GF-D8 (cell line): ENCODE results near the gene PTTG1IP.
A peak's percentile ranks its signal among the peaks of the same experiment; 100 is the strongest.

Source experiments
- DNase-seq: peaks from one replicate; lab custom pipeline; 2025; lab: John Stamatoyannopoulos, UW

Gene PTTG1IP

DNA sequence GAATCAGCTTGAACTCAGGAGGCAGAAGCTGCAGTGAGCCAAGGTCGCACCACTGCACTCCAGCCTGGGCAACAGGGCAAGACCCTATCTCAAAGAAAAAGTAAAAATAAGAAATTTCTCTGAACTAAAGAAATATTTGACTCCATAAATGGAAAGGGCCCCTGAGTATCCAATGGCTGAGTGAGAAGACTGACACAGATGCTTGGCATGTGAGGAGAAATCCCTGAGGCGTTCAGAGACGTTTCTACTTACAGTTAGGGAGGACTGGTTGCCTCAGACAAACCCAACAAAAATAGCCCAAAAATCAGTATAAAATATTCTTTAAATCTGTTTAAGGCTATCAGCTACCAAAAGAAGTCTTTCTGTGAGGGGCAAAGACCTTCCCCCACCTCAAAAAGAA, 52.6 kb downstream of the PTTG1IP start:
- no peak for DNase-seq

DNA sequence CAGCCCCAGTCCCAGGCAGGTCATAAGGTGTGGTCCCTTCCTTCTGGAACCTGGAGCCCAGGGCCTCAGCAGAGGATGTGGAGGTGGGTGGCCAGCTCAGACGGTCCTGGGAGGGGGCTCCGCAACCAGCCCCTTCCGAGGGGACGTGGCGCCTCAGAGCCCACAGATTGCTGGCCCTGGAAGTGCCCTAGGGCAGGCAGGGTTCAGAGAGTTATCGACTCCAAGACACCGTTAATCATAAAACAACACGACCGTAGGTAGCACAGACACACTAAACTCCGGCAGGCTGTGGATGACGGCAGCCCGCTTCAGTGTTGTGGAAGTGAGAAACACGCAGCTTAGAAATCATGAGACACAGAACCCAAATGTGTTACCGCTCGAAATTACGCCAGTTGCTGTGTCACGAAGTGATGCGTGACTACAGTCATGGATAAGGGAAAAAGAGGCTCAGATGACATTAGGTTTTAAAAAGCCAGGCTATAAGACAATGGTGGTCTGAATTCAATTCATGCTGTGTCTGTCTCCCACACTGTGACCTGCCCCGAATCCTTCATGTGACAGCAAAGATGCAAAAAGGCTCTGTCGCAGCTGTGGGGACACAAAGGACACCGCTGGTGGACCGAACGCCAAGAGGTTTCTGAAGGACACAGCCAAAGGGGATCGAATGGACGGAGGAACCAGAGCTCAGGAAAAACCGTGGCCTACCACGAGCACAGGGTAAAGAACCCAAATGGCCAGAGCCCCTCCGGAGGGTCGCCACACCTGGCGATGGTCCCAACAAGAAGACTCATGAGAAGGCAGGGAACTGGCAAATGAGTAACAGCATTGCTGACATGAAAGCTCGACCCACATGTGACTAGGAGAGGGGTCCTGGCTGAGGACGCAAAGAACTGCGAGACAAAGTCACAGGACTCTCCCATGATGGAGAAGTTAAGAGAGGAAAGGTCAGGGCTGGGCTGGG, 53.9 kb downstream of the PTTG1IP start:
- DNase-seq: no peak

DNA sequence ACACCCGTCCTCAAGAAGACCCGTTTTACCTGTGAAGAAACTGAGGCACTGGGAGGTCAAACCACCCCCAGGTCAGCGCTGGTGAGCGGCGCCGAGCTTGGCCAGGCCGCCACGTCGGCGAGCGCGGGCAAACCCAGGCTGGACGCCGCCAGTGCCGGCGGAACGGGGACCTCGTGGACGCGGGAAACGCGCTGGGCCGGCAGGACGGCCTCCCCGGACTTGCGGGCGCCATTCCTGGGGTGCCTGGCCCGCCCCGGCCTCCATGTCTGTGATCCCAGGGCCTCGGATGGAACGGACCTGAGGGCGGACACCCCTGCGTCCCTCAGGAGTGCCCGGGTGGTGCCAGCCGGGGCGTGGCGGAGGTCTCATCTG, 54.9 kb downstream of the PTTG1IP start:
- DNase-seq: no peak

DNA sequence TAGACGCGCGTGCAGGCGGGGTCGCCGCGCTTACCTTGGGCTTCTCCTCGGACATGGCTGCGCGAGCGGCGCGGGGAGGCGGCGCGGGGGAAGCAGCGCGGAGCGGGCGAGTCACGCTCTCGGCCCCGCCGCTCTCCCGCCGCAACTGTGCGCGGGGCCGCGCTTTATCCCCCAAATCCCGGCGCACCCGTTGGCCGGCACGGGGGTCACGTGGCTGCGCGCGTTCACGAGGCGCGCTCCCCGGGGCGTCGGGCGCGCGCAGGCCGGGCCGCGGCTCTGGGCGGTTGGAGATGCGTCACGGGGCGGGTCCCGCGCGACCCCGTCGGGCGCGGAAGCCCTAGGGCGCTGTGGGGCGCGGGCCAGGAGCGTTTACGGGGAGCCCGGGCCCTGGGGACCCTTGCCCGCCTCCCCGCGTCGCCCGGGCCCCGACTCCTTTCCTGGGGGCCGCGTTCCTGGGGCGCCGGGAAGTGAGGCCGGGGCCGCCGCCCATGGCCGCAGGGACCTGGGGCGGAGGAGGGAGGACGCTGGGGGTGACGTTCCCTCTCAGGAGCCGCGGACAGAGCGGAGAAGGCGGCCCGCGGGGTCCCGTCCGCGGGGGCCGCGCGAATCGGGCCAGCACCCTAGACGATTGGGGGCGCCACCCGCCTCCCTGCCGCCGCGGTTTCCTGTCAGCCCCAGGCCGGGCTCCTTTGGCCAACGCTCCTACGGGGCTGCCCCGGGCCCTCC, 55.4 kb downstream of the PTTG1IP start, which contains the start of gene SUMO3:
SUMO3 (minus strand) TSS at position 149 of the 726 bp plus-strand sequence; CDS start at position 55, 94 bp downstream.
- DNase-seq: peak; percentile 57

DNA sequence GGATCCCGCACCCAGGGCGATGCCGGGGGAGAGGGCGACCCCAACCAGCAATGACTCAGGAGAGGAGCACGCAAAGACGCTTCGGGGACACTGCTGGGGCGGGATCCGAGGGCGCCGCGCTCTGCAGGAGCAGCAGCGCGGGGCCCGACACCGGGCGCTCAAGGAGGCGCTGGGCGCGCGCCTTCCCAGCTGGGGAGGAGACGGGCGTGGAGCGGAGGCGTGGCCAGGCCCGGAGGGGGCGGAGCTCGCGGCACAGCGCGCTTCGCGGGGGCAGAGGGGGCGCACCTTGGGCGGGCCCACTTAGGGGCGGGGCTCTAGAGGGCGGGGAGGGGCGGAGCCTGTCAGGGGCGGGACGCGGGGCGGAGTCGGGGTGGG, 56.0 kb downstream of the PTTG1IP start:
- DNase-seq: no peak

DNA sequence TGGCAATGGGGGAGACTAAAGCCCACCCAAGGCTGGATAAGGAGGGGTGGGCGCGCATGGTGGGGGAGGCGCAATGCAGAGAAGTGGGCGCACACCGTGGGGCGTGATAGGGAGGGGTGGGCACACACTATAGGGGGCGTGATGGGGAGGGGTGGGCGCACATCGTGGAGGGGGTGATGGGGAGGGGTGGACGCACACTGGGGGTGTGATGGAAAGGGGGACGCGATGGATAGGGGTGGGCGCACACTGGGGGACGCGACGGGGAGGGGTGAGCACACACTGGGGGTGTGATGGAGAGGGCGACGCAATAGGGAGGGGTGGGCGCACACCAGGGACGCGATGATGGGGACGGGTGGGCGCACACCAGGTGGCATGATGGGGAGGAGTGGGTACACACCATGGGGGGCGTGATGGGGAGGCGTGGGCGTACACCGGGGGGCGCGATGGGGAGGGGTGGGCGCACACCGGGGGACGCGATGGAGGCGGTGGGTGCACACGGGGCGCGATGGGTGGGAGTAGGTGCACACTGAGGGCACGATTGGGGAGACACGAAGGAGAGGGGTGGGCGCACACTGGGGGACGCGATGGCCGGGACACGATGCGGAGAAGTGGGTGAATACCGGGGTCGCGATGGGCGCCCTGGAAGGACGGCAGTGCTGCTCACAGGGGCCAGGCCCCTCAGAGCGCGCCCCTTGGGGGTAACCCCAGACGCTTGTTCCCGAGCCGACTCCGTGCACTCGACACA, 56.6 kb downstream of the PTTG1IP start:
- DNase-seq: no peak

DNA sequence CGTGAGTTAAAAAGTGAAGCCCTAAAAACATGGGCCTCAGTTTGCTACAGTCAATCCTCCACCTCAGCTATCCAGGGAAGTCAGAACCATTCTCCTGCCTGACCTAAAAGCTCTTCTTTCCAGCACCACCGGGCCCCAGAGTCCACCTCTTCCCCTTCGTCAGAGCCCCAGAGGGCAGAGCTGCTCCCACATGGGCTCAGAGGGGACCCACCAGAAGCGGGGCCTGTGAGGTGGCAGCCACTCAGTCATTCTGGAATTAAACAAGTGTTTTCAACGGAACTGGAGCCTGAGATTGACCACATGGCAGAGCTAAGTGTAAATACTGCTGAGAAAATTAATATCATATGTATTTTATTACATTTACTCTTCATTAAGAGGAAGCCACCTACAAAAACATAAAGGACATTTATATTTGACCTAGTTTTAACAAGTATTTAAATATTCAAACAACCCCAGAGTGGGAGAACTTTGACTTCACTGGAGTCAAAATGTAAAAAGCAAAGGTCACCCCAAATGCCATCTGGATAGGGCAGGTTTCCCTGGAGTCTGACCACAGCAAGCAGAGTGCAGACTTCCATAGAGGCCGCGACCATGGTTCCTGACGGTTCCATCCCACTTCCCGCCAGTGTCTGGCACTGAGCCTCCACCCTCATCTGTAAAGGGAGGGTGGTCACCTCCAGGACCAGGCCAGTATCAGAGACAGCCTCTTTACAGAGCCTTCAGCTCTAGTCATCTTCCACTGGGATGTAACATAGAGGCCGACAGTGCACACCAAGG, 57.5 kb downstream of the PTTG1IP start:
- no peak for DNase-seq

DNA sequence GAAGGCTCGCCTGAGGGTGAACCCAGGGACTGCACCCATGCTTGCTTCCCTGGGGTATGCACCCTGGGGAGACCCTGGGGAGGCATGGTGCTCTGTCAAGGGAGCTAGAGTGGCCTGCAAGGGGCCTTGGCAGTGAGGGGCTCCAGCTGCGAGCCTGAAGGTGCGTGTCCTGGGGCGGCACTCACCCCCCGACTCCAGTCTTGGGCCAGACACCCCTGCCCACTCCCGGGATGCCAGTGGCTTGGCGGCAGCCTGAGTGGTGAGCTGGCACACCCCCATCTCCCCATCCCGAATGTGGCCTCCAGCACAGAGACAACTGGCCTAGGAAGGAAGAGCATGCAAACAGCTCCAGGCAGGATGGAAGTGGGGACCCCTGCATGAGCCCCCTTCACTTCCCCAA, 58.3 kb downstream of the PTTG1IP start:
- DNase-seq: no peak

DNA sequence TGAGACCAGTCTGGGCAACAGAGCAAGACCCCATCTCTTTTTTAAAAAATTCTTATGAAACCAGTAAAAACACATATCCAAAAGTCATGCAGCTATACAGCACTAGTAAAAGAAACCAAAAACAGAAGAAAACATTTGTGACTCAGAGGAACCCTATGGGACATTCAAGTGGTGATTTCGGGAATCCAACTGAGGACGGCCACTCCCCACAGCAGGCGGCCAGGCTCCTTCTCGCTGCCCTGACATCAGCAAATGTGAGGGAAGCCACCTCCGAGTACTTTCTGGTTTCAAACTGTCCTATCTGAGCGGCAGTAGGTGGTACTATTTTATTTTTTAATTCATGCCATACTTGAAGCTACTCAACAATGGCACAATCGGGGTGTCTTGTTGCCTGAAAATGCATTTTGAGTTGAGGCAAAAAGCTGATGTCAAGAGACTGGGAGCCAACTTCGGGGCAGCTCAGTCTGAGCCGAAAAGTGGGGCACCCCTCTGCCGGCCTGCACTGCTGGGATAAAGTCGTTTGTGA, 58.9 kb downstream of the PTTG1IP start:
- no peak for DNase-seq

DNA sequence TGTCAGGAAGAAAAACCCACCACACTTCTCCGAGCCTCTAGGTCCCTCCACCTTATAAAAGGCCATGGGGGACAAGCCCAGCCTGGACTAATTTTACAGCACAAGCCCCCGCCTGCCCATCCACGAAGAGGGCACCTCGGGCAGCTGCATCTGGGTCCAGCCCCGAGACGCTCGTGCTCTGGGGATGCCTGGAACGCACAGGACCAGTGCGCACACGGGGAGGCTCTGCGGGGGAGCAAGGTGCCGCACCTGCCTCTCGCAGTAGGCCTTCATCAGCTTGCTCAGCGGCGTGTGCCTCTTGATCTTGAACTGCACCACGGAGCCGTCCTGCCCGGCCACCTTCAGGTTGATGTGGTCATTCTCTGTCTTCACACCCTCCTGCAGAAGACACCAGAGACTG, 59.8 kb downstream of the PTTG1IP start:
- DNase-seq: no peak

DNA sequence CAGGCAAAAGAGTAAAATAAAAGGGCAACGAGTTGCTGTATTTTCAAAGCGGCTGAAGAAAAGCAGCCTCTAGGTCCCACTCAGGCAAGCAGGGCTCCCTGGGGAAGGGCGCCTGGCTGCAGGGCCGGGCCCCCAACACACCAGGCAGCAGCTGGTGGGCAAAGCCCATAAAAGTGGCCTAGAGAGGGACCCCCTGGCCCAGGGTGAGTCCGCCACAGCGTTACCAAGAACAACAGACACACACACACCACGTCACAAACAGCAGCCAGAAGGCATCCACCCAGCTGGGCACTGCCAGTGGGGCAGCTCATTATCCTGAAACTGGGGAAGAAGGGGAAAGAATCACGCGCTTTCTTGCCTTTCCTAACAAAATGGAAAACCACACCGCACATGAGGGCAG, 60.3 kb downstream of the PTTG1IP start:
- no peak for DNase-seq

DNA sequence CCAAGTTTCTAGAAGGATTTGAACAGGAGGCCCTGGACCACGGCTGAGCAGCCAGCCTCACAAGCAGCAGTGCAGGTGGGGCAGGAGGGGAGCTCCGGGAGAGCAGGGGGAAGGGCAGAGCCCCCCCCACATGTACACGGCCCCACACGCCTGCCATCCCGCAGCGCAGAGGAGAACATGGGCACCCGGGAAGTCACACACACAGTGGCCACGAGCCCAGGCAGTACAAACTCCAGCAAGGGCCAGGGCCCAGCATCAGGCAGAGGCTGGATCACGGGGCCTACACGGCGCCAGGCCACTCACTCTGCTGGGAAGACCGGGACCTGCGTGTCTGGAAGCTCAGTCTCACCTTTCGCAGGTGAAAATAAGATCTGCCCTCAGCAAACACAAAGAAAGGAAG, 60.9 kb downstream of the PTTG1IP start:
- DNase-seq: no peak

DNA sequence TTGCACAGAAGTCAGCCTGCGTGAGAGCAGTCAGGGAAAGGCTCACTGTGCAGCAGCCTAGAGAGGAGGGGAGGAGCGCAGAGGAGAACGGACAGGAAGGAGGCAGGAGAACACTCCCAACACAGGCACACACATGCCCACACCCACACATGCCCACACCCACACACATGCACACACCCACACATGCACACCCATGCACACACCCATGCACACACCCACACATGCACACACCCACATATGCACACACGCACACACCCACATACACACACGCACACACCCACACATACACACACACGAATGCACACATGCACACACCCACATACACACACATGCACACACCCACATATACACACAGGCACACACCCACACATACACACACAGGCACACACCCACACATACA, 62.7 kb downstream of the PTTG1IP start:
- no peak for DNase-seq

DNA sequence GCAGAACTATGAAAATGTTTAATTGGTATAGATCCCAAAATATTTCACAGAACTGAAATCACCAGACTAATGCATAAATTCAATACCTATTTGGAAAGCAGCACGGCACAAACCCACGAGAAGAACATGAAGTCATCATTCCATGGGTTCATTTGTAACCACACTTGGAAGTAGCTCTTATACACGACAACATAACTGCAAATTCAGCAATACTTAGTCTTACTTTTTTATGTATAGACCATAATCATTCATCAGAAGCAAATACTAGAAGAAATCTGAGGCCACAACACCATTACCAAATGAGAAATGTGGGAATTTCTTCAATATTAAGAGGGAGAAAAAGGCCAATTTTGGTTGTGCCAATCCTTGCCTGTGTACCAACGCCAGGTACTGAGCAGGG, 67.6 kb downstream of the PTTG1IP start:
- DNase-seq: no peak

DNA sequence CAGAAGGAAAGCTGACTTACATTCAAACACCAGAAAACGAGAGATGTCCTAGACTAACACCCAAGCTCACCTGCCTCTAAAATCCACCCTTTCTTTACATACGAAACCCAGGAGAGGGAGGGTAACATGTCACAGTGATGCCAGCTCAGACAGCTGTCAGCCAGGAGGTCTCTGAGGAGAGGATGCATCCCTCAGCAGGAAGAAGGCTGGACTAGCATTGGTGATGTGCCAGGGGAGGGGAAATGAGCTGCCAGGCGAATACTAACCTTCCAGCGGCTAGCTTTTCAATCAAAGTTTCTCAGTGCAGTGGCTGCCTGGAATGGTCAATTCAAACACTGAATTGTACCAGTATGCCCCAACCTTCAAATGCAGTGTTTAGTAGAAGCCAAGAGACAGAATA, 68.3 kb downstream of the PTTG1IP start:
- DNase-seq: no peak

DNA sequence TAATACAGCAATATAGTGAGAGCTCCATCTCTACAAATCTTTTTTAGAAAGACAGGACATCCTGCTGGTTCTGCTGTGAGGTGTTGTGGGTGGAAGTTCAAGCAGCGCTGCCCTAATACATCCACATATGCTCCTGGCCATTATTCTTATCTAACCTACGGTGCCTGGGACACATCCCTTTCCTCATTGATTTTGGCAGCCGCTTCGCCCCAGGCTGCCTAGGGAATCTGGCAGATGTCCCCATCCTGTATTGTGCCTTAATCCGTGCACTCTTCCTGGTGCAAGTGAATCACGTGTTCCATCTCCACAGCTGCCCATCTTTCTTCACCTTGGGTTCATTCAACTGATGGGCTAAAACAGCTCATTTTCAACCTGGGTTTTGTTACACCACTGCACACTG, 68.7 kb downstream of the PTTG1IP start:
- DNase-seq: no peak

DNA sequence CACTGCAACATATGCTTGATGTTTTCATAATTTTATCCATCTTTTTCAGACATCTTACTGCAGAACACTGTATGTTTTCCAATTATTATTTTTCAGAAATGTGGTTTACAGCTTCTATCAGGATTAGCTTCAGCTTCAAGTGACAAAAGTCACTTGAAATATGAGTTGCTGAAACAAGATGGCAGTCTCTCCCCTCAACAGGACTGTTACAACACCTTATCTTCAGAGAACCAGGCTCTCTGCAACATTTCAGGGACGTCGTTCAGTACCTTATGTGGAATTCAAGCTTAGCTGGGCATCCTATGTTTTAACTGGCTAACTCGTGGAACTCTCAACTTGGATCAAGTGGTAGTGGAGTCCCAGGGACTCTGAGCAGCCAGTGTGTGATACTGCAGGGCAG, 69.8 kb downstream of the PTTG1IP start:
- DNase-seq: no peak

DNA sequence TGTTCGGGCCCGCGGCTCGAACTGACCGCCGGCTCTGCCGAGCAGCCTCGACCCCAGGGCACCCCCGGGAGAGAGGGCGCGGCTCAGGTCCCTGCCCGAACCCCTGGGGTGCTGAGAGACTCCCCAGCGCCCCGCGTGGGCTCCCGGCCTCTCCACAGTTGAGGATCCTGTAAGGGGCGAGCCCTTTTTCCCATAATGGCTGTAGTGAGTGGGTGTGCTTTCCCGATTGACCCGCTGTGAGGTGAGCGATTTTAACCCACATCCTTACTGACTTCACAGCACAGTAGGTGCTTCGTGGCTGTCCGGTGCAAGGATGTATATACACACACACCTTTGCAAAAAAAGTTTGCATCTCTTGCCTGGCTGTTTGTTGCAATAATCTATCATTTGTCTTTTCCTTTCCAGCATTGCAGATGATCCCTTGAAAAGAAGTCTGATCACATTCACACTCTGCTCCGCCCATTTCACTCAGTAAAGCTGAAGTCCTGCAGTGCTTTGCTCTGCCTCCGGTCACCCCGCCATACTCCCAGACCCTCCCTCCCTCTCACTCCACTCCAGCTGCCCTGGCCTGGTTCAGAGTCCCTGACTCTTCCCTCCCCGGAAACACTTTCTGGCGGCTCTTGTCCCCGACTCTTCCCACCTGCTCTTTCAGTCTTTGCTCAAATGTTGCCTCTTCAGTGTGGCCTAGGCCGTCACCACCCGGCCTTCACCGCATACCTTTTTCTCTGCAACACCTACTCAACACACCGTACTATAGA, 70.9 kb downstream of the PTTG1IP start:
- no peak for DNase-seq

DNA sequence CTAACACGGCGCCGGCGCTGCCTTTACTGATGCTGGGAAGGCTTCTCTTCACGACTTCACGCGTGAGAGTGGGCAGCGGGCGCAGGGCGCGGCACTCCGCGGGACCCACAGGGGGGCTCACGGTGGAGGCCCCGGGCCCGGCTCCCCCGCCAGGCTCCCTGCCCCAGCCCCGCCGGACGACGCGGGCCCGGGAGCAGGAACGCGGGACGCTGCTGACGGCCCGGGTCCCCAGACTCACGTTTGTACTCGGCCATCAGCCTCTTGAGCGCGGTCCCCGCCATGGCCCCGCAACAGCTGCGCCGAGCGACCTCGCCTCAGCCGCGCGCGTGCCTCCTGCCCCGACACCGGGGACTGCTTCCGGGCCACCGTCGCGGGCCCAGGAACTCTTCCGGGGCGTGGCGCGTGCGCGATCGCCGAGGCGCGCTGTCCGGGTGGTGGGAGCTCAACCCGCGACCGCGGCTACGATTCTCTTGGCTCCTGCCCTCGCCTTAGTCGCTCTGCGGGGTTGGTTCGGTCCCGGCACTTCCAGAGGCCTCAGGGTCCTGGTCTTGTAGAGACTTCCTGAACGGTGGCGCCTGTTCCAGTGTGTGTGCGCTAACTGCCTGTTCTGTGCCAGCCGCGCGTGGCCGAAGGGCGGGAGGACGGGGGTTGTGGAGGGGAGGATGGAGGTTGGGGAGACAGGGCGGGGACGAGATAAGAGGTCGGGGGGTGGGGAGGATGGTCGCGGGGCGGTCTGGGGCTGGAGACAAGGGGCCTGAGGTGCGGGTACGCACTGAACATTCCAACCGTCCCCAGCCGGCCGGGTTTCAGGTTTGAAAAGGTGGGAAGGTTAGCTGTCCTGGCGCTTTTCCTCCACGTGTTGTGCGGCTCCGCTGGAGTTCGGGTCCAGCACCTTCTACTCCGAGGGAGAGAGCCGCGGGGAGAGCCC, 71.8 kb downstream of the PTTG1IP start, which contains the start of gene UBE2G2:
UBE2G2 (minus strand) TSS at position 353 of the 928 bp plus-strand sequence; CDS start at position 281, 72 bp downstream.
- peak; percentile 56 for DNase-seq
